GM12878 (cell line): ENCODE data around the gene YPEL2. TPM values are rescaled to one million over a fixed set of nuclear protein-coding genes. Genes with fewer than 3 reads are reported as not detected.

Experiments
- ATAC-seq: fragments of 200-7000 bp; cut with Tn5 transposase; 3 replicates; pipeline ENCODE4 v1.9.1; 2020; ENCODE audit warnings: mild to moderate bottlenecking, moderate library complexity
- BruUV-seq: library from RNA; stranded (reverse); fragments of 400-500 nt; replicated peaks from 2 replicates; lab custom pipeline; 2021; lab: Mats Ljungman, UMichigan
- CTCF ChIA-PET: fragments of 300-600 bp; sonication (Branson Sonifier 250); formaldehyde crosslinking; extraction: SDS; loops from one replicate; lab custom pipeline; 2021; ENCODE audit warnings: inconsistent platforms; lab: Yijun Ruan, JAX
- POLR2A ChIA-PET: fragments of 350-600 bp; formaldehyde crosslinking; extraction: SDS; loops from one replicate; lab custom pipeline; 2021; ENCODE audit warnings: inconsistent platforms; lab: Charles Lee
- RAD21 ChIA-PET: fragments of 300-600 bp; sonication (Branson Sonifier 250); formaldehyde crosslinking; loops from one replicate; lab custom pipeline; 2023; ENCODE audit warnings: antibody characterized with exemption; ENCODE audit not compliant: unreplicated experiment; lab: Charles Lee
- SMC1A ChIA-PET: fragments of 300-600 bp; sonication (Branson Sonifier 250); formaldehyde crosslinking; loops from one replicate; lab custom pipeline; 2023; ENCODE audit not compliant: unreplicated experiment, uncharacterized antibody; lab: Charles Lee
- DNase-seq: peaks from one replicate; pipeline ENCODE4 v3.0.0-alpha.2; 2011; ENCODE audit warnings: low read depth, low spot score
- FAIRE-seq: peaks from 3 replicates; lab custom pipeline; 2011; peaks lifted over from hg19 to GRCh38; lab: Jason Lieb, UNC
- H2AFZ ChIP-seq: 2 replicates; pipeline ENCODE4 v1.6.0; 2011; ENCODE audit warnings: low read depth, low read length, control low read depth; ENCODE audit not compliant: control insufficient read depth
- H3K27ac ChIP-seq: 2 replicates; pipeline ENCODE4 v1.5.1; 2011; ENCODE audit warnings: control low read depth; ENCODE audit not compliant: control insufficient read depth, insufficient read depth
- H3K27me3 ChIP-seq, 2 experiments: replicated peaks in 1 of 2; 2 replicates each; pipeline versions ENCODE4 v1.6.0 to v1.6.1; 2011; ENCODE audit warnings: low read length in 1 of 2; ENCODE audit not compliant: control insufficient read depth in 2 of 2, insufficient read depth in 2 of 2
- H3K36me3 ChIP-seq, 2 experiments: 2 replicates each; pipeline ENCODE4 v1.5.1; 2011; ENCODE audit warnings: low read length in 1 of 2; ENCODE audit not compliant: control insufficient read depth in 2 of 2, insufficient read depth in 2 of 2
- H3K4me1 ChIP-seq: 2 replicates; pipeline ENCODE4 v1.6.1; 2011; ENCODE audit warnings: mild to moderate bottlenecking, low read length, moderate library complexity, mixed read lengths; ENCODE audit not compliant: control insufficient read depth, insufficient read depth
- H3K4me2 ChIP-seq: 2 replicates; pipeline ENCODE4 v1.6.0; 2011; ENCODE audit warnings: control low read depth; ENCODE audit not compliant: control insufficient read depth, insufficient read depth
- H3K4me3 ChIP-seq: fragments of 200-600 bp; sonication (generic); 2 replicates; pipeline ENCODE4 v1.5.1; 2016
- H3K79me2 ChIP-seq: 2 replicates; pipeline ENCODE4 v1.6.0; 2011; ENCODE audit warnings: low read length; ENCODE audit not compliant: control insufficient read depth, insufficient read depth
- H3K9ac ChIP-seq: 2 replicates; pipeline ENCODE4 v1.8.0; 2011; ENCODE audit warnings: low read length, control low read depth, mixed read lengths; ENCODE audit not compliant: control insufficient read depth, insufficient read depth
- H3K9me3 ChIP-seq: replicated peaks from 3 replicates; pipeline ENCODE4 v1.5.1; 2011; ENCODE audit warnings: mild to moderate bottlenecking, low read length; ENCODE audit not compliant: control insufficient read depth, insufficient read depth
- H4K20me1 ChIP-seq: 2 replicates; pipeline ENCODE4 v1.6.0; 2011; ENCODE audit not compliant: control insufficient read depth, insufficient read depth
- ATF2 ChIP-seq: IDR thresholded peaks from 2 replicates; pipeline ENCODE4 v1.6.1; 2012; ENCODE audit warnings: low read length, inconsistent platforms
- CBX3 ChIP-seq: fragments of 200-600 bp; sonication (generic); IDR thresholded peaks from 2 replicates; pipeline ENCODE4 v1.6.1; 2016; ENCODE audit warnings: low read depth, borderline replicate concordance
- CHD1 ChIP-seq: IDR thresholded peaks from 2 replicates; pipeline ENCODE4 v1.6.1; 2012; ENCODE audit warnings: low read depth, low read length, improper control_type of control experiment
- DPF2 ChIP-seq: fragments of 450-650 bp; IDR thresholded peaks from 2 replicates; pipeline ENCODE4 v1.6.1; 2017; ENCODE audit warnings: mild to moderate bottlenecking
- E2F4 ChIP-seq: IDR thresholded peaks from 2 replicates; pipeline ENCODE4 v1.6.1; 2012; ENCODE audit warnings: low read depth, low read length, improper control_type of control experiment
- EP300 ChIP-seq, 2 experiments: fragments of 150-350 bp in 1 of 2; IDR thresholded peaks; 2 replicates each; pipeline ENCODE4 v1.6.1; 2011 to 2012; ENCODE audit warnings: low read depth in 2 of 2, low read length in 2 of 2, borderline replicate concordance in 1 of 2, improper control_type of control experiment in 1 of 2, inconsistent platforms in 1 of 2; ENCODE audit not compliant: control insufficient read depth in 1 of 2
- ESRRA ChIP-seq: IDR thresholded peaks from 2 replicates; pipeline ENCODE4 v1.6.1; 2012; ENCODE audit warnings: mild to moderate bottlenecking, low read length, improper control_type of control experiment
- FOXK2 ChIP-seq: fragments of 450-650 bp; IDR thresholded peaks from 2 replicates; pipeline ENCODE4 v1.6.1; 2017; ENCODE audit warnings: mild to moderate bottlenecking, moderate library complexity
- HDAC2 ChIP-seq: fragments of 200-600 bp; sonication (generic); IDR thresholded peaks from 2 replicates; pipeline ENCODE4 v1.6.1; 2017
- KAT2A ChIP-seq: conservative IDR thresholded peaks from 2 replicates; pipeline ENCODE4 v1.6.1; 2011; ENCODE audit warnings: low read depth, low read length; ENCODE audit not compliant: control insufficient read depth
- KLF5 ChIP-seq: fragments of 450-650 bp; IDR thresholded peaks from 2 replicates; pipeline ENCODE4 v1.6.1; 2014; ENCODE audit warnings: mild to moderate bottlenecking; ENCODE audit not compliant: partially characterized antibody
- MXI1 ChIP-seq: fragments of 150-350 bp; IDR thresholded peaks from 2 replicates; pipeline ENCODE4 v1.6.1; 2011; ENCODE audit warnings: low read depth, mild to moderate bottlenecking, inconsistent platforms, low read length, improper control_type of control experiment
- NFXL1 ChIP-seq: fragments of 450-650 bp; IDR thresholded peaks from 2 replicates; pipeline ENCODE4 v1.6.1; 2017; ENCODE audit warnings: antibody characterized with exemption, mild to moderate bottlenecking, borderline replicate concordance
- NR2C2 ChIP-seq: IDR thresholded peaks from 2 replicates; pipeline ENCODE4 v1.6.1; 2011; ENCODE audit warnings: borderline replicate concordance, low read depth; ENCODE audit not compliant: control insufficient read depth, insufficient read length
- SRF ChIP-seq, 2 experiments: IDR thresholded peaks; 2 replicates each; pipeline ENCODE4 v1.6.1; 2011; ENCODE audit warnings: low read depth in 2 of 2, low read length in 2 of 2, mild to moderate bottlenecking in 1 of 2, moderate library complexity in 1 of 2
- STAT3 ChIP-seq: IDR thresholded peaks from 2 replicates; pipeline ENCODE4 v1.6.1; 2011; ENCODE audit warnings: low read depth, low read length, improper control_type of control experiment
- ZNF217 ChIP-seq: fragments of 450-650 bp; IDR thresholded peaks from 2 replicates; pipeline ENCODE4 v1.6.1; 2017; ENCODE audit warnings: antibody characterized with exemption, mild to moderate bottlenecking
- ZSCAN29 ChIP-seq: fragments of 450-650 bp; IDR thresholded peaks from 2 replicates; pipeline ENCODE4 v1.6.1; 2017; ENCODE audit warnings: mild to moderate bottlenecking, moderate library complexity
- WGBS: methylation state at CpG from one replicate; pipeline ENCODE4 v1.1.6; 2016; ENCODE audit warnings: low lambda C conversion rate; ENCODE audit not compliant: insufficient replicate concordance, insufficient coverage; ENCODE audit errors: missing lambda C conversion rate; 5-methylcytosine and 5-hydroxymethylcytosine counted together
- in situ Hi-C: fragments of 300-500 bp; cut with MboI; formaldehyde crosslinking; loops from 9 replicates; pipeline ENCODE4 v1.14.3; 2018; ENCODE audit warnings: mixed read lengths
- intact Hi-C: fragments of 100-400 bp; cut with micrococcal nuclease; formaldehyde crosslinking; loops from one replicate; pipeline ENCODE4 v1.14.2; 2022; ENCODE audit not compliant: unreplicated experiment
- polyA plus RNA-seq, 11 experiments: library from polyadenylated mRNA; depleted of rRNA in 4 of 11; unstranded in 6 of 11; stranded (reverse) in 5 of 11; fragments of >200 nt; fragmentation: Nextera tagmentation in 4 of 11; fragmentation: Illumina TruSeq in 1 of 11; extraction: Ambion mirVana in 4 of 11; extraction: Trizol in 1 of 11; gene quantifications; 1 replicate in 1 of 11; 2 replicates in 10 of 11; pipeline versions ENCODE4 v1.2.1 to v1.2.3, GENCODE V29; 2011 to 2016; ENCODE audit warnings: inconsistent platforms in 2 of 11, missing spikeins in 2 of 11, low read depth in 1 of 11
- total RNA-seq, 4 experiments: library from RNA; depleted of rRNA in 3 of 4; stranded (reverse); fragments of >200 nt in 3 of 4; fragmentation: Illumina TruSeq in 1 of 4; extraction: Trizol in 1 of 4; gene quantifications; 2 replicates each; pipeline versions ENCODE4 v1.2.1 to v1.2.3, GENCODE V29; 2013 to 2021

The YPEL2 gene
- total and polyA plus RNA-seq, 10 of the 15 experiments (the other 5 are each of a cell fraction or from before 2014, with no cell fraction given) = 0.11 to 8.1 (median 0.48) TPM

- no TSS peak for BruUV-seq
- Histone ChIP-seq H3K9ac (no peak overlapping the region), H3K36me3 (no peaks in the 10 kb centered on the region), H3K27ac (no peak overlapping the region), H4K20me1 (no peaks in the 10 kb centered on the region), H2AFZ (no peak overlapping the region), H3K4me1 (peaks cover 54% of the 10 kb centered on the region), H3K4me3 (no peak overlapping the region), H3K79me2 (no peaks in the 10 kb centered on the region), H3K27me3 (no peaks in the 10 kb centered on the region), H3K9me3 (no peaks in the 10 kb centered on the region; the same call in 2 of the 3 replicates), H3K4me2 (no peak overlapping the region)
- no peak for FAIRE-seq
- TF ChIP-seq E2F4 (no peak), NFXL1 (no peak), EP300 (IDR thresholded peaks at IDR 0.05; ENCODE audit: borderline replicate concordance in 1 of 2, control insufficient read depth in 1 of 2, low read depth in 2 of 2, low read length in 2 of 2) (no peak), STAT3 (no peak), HDAC2 (no peak), MXI1 (no peak), ZSCAN29 (no peak), ESRRA (no peak), CBX3 (no peak), ZNF217 (no peak), DPF2 (no peak), CHD1 (no peak), ATF2 (no peak), SRF (IDR thresholded peaks at IDR 0.05; ENCODE audit: low read depth in 2 of 2, low read length in 2 of 2) (no peak), FOXK2 (no peak), KAT2A (no peak), KLF5 (no peak), NR2C2 (no peak)
- RAD21 ChIA-PET = interaction anchor here (1.9 kb wide), 1 partner anchor 51 kb away, joined by 8 read pairs; no protein-coding TSS in a partner anchor
- in situ Hi-C loops (no loop called here), intact Hi-C loops (no loop called here)
- no peak for DNase-seq
- POLR2A ChIA-PET = no interaction called here
- WGBS = 97% methylated on average over 5 of the region's 5 CpGs
- SMC1A ChIA-PET = no interaction called here
- CTCF ChIA-PET = interaction anchor here (1.3 to 3.3 kb wide), 4 partner anchors 9 to 66 kb away, joined by 3 to 9 read pairs (median 5); no protein-coding TSS in a partner anchor
- ATAC-seq = no peak
Observed at GRCh38 chr17:59376506-59376905, 45.1 kb downstream of the YPEL2 start.
